Endothelial cell of umbilical vein (primary cell): Measurements from ENCODE around the gene FAM219A.

Experiments
- GATA2 ChIP-seq: IDR thresholded peaks from 2 replicates; pipeline ENCODE4 v1.7.0; 2011; ENCODE audit warnings: low read depth, mild to moderate bottlenecking, moderate library complexity, mixed read lengths, low read length; ENCODE audit not compliant: insufficient read length, insufficient read depth
- POLR2A ChIP-seq: IDR thresholded peaks from 2 replicates; pipeline ENCODE4 v1.6.1; 2012; ENCODE audit warnings: low read depth, mild to moderate bottlenecking, control low read depth, low read length
- TF ChIP-seq, protein P1 (sequence below), 2 donors: IDR thresholded peaks; 1 replicate in 1 of 2; 2 replicates in 1 of 2; pipeline ENCODE4 v1.5.1; 2011; ENCODE audit warnings: low read length in 2 of 2, mild to moderate bottlenecking in 2 of 2, moderate library complexity in 2 of 2, control low read depth in 1 of 2, inconsistent platforms in 1 of 2, low read depth in 1 of 2; ENCODE audit not compliant: insufficient read depth in 1 of 2; ENCODE audit errors: extremely low read depth in 1 of 2
- TF ChIP-seq, protein P2 (sequence below): IDR thresholded peaks from 2 replicates; pipeline ENCODE4 v1.6.1; 2011; ENCODE audit not compliant: insufficient read depth, insufficient read length

DNA sequence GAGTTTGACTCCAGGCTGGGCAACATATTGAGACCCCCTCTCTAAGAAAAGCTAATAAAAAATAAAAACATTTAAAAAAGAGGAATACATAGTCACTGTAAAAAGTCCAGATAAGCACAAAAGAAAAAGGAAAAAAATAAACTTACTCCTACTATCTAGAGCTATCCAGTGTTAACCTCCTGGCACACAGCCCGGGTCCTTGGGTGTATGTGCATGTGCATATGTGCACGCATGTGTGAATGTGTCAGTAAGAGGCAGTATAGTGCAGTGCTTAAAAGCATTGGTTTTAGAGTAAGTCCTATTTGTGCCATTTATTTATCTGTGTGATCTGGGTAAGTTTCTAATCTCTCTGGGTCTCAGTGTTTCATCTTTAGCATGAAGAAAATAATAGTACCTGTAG, 26.7 kb downstream of the FAM219A start:
- TF ChIP-seq, protein P1, sequence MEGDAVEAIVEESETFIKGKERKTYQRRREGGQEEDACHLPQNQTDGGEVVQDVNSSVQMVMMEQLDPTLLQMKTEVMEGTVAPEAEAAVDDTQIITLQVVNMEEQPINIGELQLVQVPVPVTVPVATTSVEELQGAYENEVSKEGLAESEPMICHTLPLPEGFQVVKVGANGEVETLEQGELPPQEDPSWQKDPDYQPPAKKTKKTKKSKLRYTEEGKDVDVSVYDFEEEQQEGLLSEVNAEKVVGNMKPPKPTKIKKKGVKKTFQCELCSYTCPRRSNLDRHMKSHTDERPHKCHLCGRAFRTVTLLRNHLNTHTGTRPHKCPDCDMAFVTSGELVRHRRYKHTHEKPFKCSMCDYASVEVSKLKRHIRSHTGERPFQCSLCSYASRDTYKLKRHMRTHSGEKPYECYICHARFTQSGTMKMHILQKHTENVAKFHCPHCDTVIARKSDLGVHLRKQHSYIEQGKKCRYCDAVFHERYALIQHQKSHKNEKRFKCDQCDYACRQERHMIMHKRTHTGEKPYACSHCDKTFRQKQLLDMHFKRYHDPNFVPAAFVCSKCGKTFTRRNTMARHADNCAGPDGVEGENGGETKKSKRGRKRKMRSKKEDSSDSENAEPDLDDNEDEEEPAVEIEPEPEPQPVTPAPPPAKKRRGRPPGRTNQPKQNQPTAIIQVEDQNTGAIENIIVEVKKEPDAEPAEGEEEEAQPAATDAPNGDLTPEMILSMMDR (IDR thresholded peaks at IDR 0.05; ENCODE audit: extremely low read depth in 1 of 2, insufficient read depth in 1 of 2, low read depth in 1 of 2, low read length in 2 of 2), result no peak
- no peak for TF ChIP-seq POLR2A
- TF ChIP-seq GATA2, result no peak
- TF ChIP-seq, protein P2, sequence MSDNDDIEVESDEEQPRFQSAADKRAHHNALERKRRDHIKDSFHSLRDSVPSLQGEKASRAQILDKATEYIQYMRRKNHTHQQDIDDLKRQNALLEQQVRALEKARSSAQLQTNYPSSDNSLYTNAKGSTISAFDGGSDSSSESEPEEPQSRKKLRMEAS, result no peak
